T-helper 17 cell (primary cell): ENCODE measurements around the gene HS6ST2. TPM values are rescaled to one million over a fixed set of nuclear protein-coding genes. Genes with fewer than 3 reads are reported as not detected.

ENCODE experiments used
- ATAC-seq: fragments of 150-1000 bp; cut with Tn5 transposase; 2 replicates; pipeline ENCODE4 v1.10.0; 2021; ENCODE audit warnings: mild to moderate bottlenecking, moderate library complexity
- DNase-seq, 3 donors: peaks; one replicate each; pipeline versions ENCODE4 v3.0.0 to v3.0.0-alpha.2; 2020 to 2021
- H3K9me3 ChIP-seq: one replicate; pipeline ENCODE4 v1.7.0; 2013; ENCODE audit warnings: low read length, mild to moderate bottlenecking; ENCODE audit not compliant: control insufficient read depth, poor library complexity, severe bottlenecking
- H3K27ac Mint-ChIP-seq: one replicate; pipeline ENCODE4 v1.8.0; 2022; ENCODE audit warnings: mild to moderate bottlenecking, moderate library complexity, mixed read lengths
- H3K27me3 Mint-ChIP-seq: one replicate; pipeline ENCODE4 v1.8.0; 2022; ENCODE audit warnings: mixed read lengths
- H3K36me3 Mint-ChIP-seq: one replicate; pipeline ENCODE4 v1.8.0; 2022; ENCODE audit warnings: low read depth, mixed read lengths
- H3K4me1 Mint-ChIP-seq: one replicate; pipeline ENCODE4 v1.8.0; 2022; ENCODE audit warnings: mild to moderate bottlenecking, mixed read lengths
- H3K4me3 Mint-ChIP-seq: one replicate; pipeline ENCODE4 v1.8.0; 2022; ENCODE audit warnings: mild to moderate bottlenecking, moderate library complexity, mixed read lengths
- total RNA-seq, 4 donors: library from RNA in 2 of 4; stranded (reverse) in 2 of 4; gene quantifications; one replicate each; pipeline ENCODE4 v1.2.3 and lab custom pipeline; 2022 to 2026

The HS6ST2 gene
- total RNA-seq, 2 donors from 2014 or later: not detected

DNA sequence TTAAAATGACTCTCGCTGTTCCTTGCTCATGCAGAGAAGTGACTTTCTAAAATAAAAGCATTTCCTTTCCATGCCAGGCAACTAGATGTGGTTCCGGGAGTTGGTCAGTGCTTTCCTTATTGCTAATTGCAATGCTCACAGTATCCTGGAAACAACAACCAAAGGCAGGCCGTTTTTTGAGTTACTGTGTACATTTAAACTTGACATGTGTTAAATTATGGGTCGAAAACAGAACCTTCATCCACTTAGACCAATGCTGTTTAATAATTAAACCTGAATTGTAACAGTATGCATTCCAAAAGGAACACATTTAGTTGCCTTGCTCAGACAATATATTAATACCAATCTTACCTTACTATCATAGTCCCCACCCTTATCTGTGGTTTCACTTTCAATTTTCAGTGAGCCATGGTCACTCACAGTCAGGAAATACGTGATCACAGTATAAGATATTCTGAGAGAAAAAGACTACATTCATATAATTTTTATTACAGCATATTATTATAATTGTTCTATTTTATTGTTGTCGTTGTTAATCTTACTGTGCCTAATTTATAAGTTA is 102.6 kb downstream of the HS6ST2 start:
- ATAC-seq: no peak
- no peaks in the 10 kb centered on the region for H3K9me3 ChIP-seq
- no peaks in the 10 kb centered on the region for H3K36me3 Mint-ChIP-seq
- H3K4me3 Mint-ChIP-seq: no peak overlapping the region
- no peak overlapping the region for H3K27ac Mint-ChIP-seq
- H3K4me1 Mint-ChIP-seq: peaks cover 3% of the 10 kb centered on the region
- no peak for DNase-seq
- no peaks in the 10 kb centered on the region for H3K27me3 Mint-ChIP-seq

DNA sequence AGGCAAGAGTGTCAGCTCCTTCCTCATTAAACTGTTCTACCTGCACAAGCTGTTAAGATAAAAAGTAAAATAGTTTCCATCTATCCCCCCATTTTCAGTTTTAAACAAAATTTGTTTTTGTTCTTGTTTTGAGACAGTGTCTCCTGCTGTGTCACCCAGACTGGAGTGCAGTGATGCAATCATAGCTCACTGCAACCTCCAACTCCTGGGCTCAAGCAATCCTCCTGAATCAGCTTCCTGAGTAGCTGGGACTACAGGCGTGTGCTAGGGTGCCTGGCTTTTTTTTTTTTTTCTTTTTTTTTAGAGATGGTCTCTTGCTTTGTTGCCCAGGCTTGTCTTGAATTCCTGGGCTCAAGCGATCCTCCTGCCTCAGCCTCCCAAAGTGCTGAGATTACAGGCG is 105.4 kb downstream of the HS6ST2 start:
- no peak overlapping the region for H3K27ac Mint-ChIP-seq
- H3K9me3 ChIP-seq: no peaks in the 10 kb centered on the region
- H3K4me1 Mint-ChIP-seq: no peaks in the 10 kb centered on the region
- no peak overlapping the region for H3K4me3 Mint-ChIP-seq
- H3K36me3 Mint-ChIP-seq: no peaks in the 10 kb centered on the region
- ATAC-seq (no peak), DNase-seq (no peak)
- no peaks in the 10 kb centered on the region for H3K27me3 Mint-ChIP-seq

DNA sequence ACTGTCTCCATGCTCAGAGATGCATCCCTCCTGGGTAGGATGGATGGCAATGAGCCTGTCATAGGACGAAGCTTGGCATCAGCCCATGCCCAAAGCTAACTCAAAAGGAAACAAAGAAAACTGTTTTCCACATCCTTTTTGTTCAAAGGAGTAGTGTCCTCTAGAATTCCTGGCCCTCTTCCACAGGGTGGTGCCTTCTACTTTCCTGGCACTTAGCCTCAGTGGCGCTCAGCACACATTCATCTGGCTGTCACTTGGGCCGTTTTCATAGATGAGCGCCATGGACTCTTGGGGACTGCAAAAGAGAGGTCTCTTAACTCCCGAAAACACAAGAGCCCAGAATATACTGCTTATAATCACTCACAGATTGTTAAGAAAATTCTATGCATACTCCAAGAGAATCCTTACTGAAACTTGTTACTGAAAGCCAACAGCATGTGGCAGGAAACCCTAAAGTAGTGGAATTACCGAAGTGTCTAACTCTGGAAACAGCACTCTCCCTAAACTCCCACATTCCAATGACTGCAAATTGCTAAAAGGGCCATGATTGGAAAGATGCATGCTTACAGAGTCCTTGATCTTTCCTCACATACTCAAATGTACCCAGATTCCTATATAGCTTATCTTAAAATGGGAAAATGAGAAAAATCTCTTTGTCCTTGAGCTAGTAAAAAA is 110.0 kb downstream of the HS6ST2 start:
- H3K36me3 Mint-ChIP-seq: no peaks in the 10 kb centered on the region
- H3K27me3 Mint-ChIP-seq: no peaks in the 10 kb centered on the region
- no peaks in the 10 kb centered on the region for H3K9me3 ChIP-seq
- no peaks in the 10 kb centered on the region for H3K4me1 Mint-ChIP-seq
- DNase-seq: no peak
- no peak overlapping the region for H3K27ac Mint-ChIP-seq
- no peak overlapping the region for H3K4me3 Mint-ChIP-seq
- ATAC-seq: no peak

DNA sequence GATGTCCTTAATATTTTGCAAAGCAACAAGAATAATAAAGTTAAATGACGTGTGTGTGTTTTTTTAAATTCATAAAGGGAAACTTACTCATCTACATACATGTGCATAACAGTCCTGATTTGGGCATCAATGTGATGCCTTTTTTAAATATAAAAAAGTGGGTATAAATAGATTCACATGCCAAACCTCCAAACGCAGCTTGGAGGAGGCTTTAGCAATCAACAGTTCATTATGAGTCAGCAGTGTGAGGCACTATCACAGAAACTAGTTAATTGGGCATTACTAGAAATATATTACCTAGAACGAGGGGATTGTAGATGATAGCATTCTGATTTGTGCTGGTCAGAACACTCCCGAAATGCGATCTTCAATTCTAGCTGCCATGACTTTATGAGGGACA is 115.1 kb downstream of the HS6ST2 start:
- no peaks in the 10 kb centered on the region for H3K27me3 Mint-ChIP-seq
- H3K4me1 Mint-ChIP-seq: no peaks in the 10 kb centered on the region
- no peak overlapping the region for H3K4me3 Mint-ChIP-seq
- no peaks in the 10 kb centered on the region for H3K36me3 Mint-ChIP-seq
- no peak for DNase-seq
- H3K27ac Mint-ChIP-seq: no peak overlapping the region
- no peaks in the 10 kb centered on the region for H3K9me3 ChIP-seq
- no peak for ATAC-seq

DNA sequence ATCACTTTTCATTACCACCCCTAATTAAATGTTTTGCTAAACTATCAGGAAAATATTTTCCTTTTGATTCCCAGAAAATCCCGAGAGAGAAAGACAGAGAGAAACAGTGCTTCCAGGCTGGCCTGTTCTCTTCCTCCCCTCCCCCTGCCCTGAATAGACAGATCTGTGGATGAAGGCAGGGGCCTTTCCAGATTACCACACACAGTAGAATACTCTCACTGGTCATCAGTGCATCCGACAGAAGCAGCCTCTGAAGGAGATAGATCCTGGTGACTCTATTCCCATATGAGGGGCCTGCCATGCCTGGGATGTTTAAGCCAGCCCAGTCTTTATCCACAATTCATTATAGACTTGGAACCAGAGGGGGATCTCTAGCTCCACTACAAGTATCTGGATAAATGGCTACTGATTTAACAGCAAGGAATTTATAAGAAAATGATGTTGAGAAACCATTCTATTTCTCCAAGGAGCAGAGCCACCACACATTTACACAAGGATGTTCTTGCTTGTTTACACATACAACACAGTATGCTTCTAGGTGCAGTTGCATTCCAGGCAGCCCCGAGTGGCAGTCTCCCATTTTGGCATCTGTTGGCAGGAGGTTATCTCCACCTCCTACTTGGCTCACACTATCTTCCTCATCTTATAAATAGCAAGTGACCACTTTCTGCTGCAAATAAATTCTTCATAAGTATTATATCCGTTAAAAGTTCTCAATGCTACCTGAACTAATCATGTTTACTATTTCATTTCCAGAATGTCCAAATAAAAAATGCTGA is 115.8 kb downstream of the HS6ST2 start:
- H3K9me3 ChIP-seq: no peaks in the 10 kb centered on the region
- Mint-ChIP-seq H3K36me3 (no peaks in the 10 kb centered on the region), H3K4me1 (no peaks in the 10 kb centered on the region), H3K27ac (no peak overlapping the region), H3K4me3 (no peak overlapping the region), H3K27me3 (no peaks in the 10 kb centered on the region)
- DNase-seq: no peak
- no peak for ATAC-seq

DNA sequence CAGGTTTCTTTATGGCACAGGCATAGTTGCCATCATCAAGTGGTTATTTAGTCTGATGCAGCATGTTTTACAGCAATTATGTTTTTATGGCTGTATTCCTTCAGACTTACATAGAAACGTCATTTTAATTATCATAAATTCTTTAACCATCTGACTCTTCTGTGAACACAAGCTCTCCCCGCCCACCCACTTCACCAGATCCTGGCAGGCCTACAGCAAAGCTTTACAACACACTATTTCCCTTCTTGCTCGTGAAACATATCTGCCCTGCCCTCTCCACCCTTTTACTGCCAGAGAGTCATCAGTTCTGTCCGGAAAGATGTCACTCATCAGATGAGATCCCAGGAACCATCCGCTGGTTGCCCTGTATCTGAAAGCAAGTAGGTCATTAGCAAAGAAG is 120.5 kb downstream of the HS6ST2 start:
- Mint-ChIP-seq H3K27ac (no peak overlapping the region), H3K4me1 (no peaks in the 10 kb centered on the region), H3K4me3 (no peak overlapping the region), H3K36me3 (no peaks in the 10 kb centered on the region), H3K27me3 (no peaks in the 10 kb centered on the region)
- ATAC-seq: no peak
- H3K9me3 ChIP-seq: no peaks in the 10 kb centered on the region
- DNase-seq: no peak

DNA sequence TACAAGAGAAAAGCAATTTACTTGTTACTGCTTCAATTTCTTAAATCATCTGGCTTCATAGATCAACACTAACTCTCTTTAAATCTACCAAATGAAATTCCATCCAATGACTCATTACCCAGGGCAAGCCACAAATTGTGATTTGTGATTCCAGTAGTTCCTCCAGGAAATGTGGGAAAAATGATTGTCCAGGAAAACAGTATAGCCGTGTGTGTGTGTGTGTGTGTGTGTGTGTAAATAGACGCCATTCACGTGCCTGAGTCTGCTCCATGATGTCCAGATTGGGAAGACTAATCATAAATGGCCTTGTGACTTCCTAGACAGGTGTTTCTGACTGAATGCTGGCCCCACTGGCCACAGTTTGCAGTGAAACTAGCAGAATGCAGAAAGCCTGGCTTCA is 121.3 kb downstream of the HS6ST2 start:
- no peaks in the 10 kb centered on the region for H3K9me3 ChIP-seq
- no peak overlapping the region for H3K4me3 Mint-ChIP-seq
- ATAC-seq: no peak
- no peaks in the 10 kb centered on the region for H3K36me3 Mint-ChIP-seq
- no peaks in the 10 kb centered on the region for H3K4me1 Mint-ChIP-seq
- DNase-seq: no peak
- H3K27me3 Mint-ChIP-seq: no peaks in the 10 kb centered on the region
- H3K27ac Mint-ChIP-seq: no peak overlapping the region

DNA sequence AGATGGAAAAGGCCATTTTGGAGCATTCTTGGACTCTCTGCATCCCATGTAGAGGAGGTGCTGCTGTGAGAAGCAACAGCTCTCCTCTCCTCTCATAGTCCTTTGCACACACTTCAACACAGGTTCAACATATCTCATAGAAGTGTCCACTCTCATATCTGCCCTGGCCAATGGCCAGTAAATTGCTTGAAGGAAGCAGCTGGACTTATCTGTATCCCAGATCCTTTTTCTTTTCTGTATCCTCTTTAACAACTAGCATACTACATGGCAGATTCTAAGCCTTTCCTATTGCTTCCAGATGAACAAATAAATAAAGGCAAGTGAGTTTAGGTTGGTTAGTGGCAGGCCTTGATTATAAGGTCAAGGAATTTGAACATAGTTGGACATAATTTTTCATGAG is 122.0 kb downstream of the HS6ST2 start:
- no peak for ATAC-seq
- no peaks in the 10 kb centered on the region for H3K9me3 ChIP-seq
- no peak for DNase-seq
- Mint-ChIP-seq H3K4me1 (no peaks in the 10 kb centered on the region), H3K27ac (no peak overlapping the region), H3K36me3 (no peaks in the 10 kb centered on the region), H3K4me3 (no peak overlapping the region), H3K27me3 (no peaks in the 10 kb centered on the region)

DNA sequence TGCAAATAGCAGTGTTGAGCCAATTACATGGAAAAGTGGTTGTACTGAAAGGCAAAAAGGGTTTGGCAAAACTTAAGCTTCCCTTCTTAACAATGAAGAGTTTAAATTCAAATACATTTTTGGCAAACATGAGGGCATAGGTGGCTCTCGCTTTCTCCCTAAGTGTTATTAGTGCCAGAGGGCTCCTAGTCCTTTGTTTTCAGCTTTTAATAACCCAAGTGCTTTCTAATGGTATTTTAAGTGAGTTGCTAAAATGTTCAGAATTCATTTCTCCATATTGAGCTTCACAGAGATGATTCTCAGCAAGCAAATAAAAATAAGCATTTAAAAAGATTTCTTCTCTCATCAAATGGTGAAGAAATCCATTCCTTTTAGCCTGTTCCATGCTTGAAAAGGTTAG is 123.7 kb downstream of the HS6ST2 start:
- Mint-ChIP-seq H3K36me3 (no peaks in the 10 kb centered on the region), H3K4me3 (no peak overlapping the region), H3K4me1 (no peaks in the 10 kb centered on the region), H3K27ac (no peak overlapping the region), H3K27me3 (no peaks in the 10 kb centered on the region)
- no peak for ATAC-seq
- H3K9me3 ChIP-seq: no peaks in the 10 kb centered on the region
- DNase-seq: no peak

DNA sequence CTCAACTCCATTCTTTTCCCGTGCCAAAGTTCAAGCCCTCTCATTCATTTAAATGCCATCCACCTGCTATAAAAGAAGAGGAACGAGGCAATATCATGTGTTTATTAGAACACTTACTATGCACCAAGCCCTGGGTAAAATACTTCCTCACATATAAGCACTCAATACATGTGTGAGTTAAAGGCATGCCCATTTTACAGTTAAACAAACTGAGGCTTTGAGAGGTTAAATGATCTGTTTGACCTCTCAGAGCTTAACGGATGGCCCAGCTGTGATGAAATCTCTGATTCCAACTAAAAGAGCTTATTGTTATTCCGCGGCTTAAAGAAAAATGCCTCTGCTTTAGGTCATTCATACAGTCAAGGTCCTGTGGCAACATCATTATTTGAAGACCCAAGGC is 124.3 kb downstream of the HS6ST2 start:
- no peaks in the 10 kb centered on the region for H3K4me1 Mint-ChIP-seq
- no peak for ATAC-seq
- H3K9me3 ChIP-seq: no peaks in the 10 kb centered on the region
- no peak overlapping the region for H3K4me3 Mint-ChIP-seq
- H3K27me3 Mint-ChIP-seq: no peaks in the 10 kb centered on the region
- no peak for DNase-seq
- no peaks in the 10 kb centered on the region for H3K36me3 Mint-ChIP-seq
- H3K27ac Mint-ChIP-seq: no peak overlapping the region

DNA sequence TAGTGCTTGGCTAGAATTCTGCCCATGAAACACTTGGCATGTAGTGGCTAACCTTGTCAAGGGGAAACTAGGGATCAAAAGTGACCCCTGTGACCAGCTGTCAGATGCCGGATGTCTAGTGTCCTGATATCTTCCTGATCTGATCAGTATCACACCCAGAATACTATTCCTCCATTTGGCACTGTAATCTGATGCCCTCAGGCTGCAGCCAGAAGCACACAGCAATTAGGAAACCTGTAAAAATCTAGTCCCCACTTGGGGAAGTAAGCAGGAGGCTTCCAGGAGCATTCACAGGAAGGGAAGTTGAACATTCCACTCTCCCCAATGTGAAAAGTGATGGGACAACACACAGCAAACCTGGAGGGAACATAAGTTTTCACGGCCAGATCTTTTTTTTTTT is 125.1 kb downstream of the HS6ST2 start:
- Mint-ChIP-seq H3K36me3 (no peaks in the 10 kb centered on the region), H3K4me1 (no peaks in the 10 kb centered on the region), H3K27ac (no peak overlapping the region), H3K4me3 (no peak overlapping the region), H3K27me3 (no peaks in the 10 kb centered on the region)
- DNase-seq (no peak), ATAC-seq (no peak)
- H3K9me3 ChIP-seq: no peaks in the 10 kb centered on the region

DNA sequence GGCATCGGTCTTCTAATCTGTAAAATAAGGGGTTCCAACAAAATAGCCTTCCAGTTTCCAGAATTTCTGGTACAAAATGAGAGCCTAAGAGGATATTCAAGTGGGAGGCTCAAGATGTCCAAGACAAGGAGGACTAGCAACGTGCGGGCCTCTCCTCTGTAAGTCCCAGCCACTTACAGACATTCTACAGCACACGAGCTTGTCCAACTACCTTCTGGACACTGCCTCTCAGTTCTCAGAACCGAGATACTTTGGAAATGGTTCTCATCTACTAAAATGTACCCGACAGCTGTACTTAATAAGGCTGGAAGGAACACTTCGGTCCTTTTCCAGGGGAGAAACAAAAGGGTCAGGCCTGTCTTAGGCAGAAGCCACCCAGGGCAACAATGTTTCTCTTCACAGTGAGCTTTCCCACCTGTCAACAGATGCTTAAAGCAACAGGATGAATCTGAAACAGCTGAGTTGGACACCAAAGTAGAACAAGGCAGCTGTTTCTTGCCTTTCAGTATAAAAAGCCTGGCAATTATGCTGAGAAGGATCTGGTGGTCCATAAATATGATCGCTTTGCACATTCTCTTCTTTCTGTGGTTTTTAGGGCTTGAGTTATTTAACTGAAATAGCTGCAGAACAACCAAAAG is 127.0 kb downstream of the HS6ST2 start:
- Mint-ChIP-seq H3K4me3 (no peak overlapping the region), H3K27ac (no peak overlapping the region), H3K36me3 (no peaks in the 10 kb centered on the region), H3K27me3 (no peaks in the 10 kb centered on the region), H3K4me1 (no peaks in the 10 kb centered on the region)
- ATAC-seq: no peak
- H3K9me3 ChIP-seq: no peaks in the 10 kb centered on the region
- DNase-seq: no peak

DNA sequence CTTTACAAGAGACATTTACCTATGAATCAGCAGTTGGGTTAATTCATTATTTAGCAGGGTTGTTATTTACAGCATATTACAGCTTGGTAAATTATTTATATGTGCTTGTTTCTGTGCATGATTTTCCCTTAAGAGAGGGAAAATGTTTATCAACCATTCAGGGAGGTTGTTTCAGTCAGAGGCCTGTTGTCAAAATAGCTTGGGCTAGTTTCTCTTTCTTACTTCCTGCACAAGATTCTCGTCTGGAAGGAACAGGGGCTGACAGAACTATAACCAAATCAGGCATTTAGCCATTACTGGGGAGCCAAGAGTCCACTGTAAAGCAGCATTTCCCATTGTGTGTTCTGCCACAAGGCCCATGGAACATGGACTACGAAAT is 135.8 kb downstream of the HS6ST2 start:
- Mint-ChIP-seq H3K27me3 (no peaks in the 10 kb centered on the region), H3K4me1 (no peaks in the 10 kb centered on the region), H3K36me3 (no peaks in the 10 kb centered on the region), H3K27ac (no peak overlapping the region), H3K4me3 (no peak overlapping the region)
- no peaks in the 10 kb centered on the region for H3K9me3 ChIP-seq
- ATAC-seq (no peak), DNase-seq (no peak)
